ENCODE data around the gene CIROP. TPM values are rescaled to one million over a fixed set of nuclear protein-coding genes. Genes with fewer than 3 reads are reported as not detected.
A peak's percentile ranks its signal among the peaks of the same experiment; 100 is the strongest.

The CIROP gene
- total and polyA plus RNA-seq, 11 donors = not detected

GRCh38 chr14:23117371-23118020, 12.7 kb upstream of the CIROP start:
- no peak for TF ChIP-seq POLR2A (IDR thresholded peaks at IDR 0.05)
- TF ChIP-seq, protein P1, sequence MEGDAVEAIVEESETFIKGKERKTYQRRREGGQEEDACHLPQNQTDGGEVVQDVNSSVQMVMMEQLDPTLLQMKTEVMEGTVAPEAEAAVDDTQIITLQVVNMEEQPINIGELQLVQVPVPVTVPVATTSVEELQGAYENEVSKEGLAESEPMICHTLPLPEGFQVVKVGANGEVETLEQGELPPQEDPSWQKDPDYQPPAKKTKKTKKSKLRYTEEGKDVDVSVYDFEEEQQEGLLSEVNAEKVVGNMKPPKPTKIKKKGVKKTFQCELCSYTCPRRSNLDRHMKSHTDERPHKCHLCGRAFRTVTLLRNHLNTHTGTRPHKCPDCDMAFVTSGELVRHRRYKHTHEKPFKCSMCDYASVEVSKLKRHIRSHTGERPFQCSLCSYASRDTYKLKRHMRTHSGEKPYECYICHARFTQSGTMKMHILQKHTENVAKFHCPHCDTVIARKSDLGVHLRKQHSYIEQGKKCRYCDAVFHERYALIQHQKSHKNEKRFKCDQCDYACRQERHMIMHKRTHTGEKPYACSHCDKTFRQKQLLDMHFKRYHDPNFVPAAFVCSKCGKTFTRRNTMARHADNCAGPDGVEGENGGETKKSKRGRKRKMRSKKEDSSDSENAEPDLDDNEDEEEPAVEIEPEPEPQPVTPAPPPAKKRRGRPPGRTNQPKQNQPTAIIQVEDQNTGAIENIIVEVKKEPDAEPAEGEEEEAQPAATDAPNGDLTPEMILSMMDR (IDR thresholded peaks at IDR 0.05) = no peak
- Histone ChIP-seq H3K27me3 (peaks cover 0 to 5% (median 0%) of the 10 kb centered on the region in 9 donors), H3K36me3 (no peaks in the 10 kb centered on the region), H3K4me1 (peaks cover 0 to 53% (median 5%) of the 10 kb centered on the region in 12 donors), H3K9me3 (no peaks in the 10 kb centered on the region), H3K27ac (peak overlapping the region in 1 of 12 donors; percentile 79), H3K4me3 (peak overlapping the region in 1 of 12 donors; percentile 34)
- WGBS, 4 donors = 86 to 89% (median 88%) methylated on average over 27 to 32 of the region's 32 CpGs
- DNase-seq (no peak), ATAC-seq (no peak)
- intact Hi-C loops (cut with DNase I) = no loop called here

GRCh38 chr14:23115918-23116317, 11.1 kb upstream of the CIROP start:
- no peak for TF ChIP-seq POLR2A (IDR thresholded peaks at IDR 0.05)
- TF ChIP-seq, protein P1 (IDR thresholded peaks at IDR 0.05) = no peak
- no peak for ATAC-seq
- H3K27ac ChIP-seq = no peak overlapping the region
- H3K4me3 ChIP-seq = no peak overlapping the region
- WGBS, 4 donors = 73 to 85% (median 79%) methylated on average over 5 of the region's 5 CpGs
- H3K4me1 ChIP-seq = peaks cover 0 to 42% (median under 1%) of the 10 kb centered on the region in 12 donors
- DNase-seq = no peak
- H3K9me3 ChIP-seq = no peaks in the 10 kb centered on the region
- intact Hi-C loops (cut with DNase I) = no loop called here
- H3K27me3 ChIP-seq = peaks cover 0 to 15% (median 0%) of the 10 kb centered on the region in 9 donors
- no peaks in the 10 kb centered on the region for H3K36me3 ChIP-seq

- peaks cover 0 to 37% (median 0%) of the 10 kb centered on the region in 12 donors for H3K4me1 ChIP-seq
- WGBS, 4 donors = 76 to 89% (median 81%) methylated on average over 9 to 10 of the region's 10 CpGs
- no peak overlapping the region for H3K4me3 ChIP-seq
- TF ChIP-seq POLR2A (IDR thresholded peaks at IDR 0.05) = no peak
- TF ChIP-seq, protein P1 (IDR thresholded peaks at IDR 0.05) = no peak
- H3K9me3 ChIP-seq = no peaks in the 10 kb centered on the region
- intact Hi-C loops (cut with DNase I) = no loop called here
- DNase-seq = no peak
- no peak overlapping the region for H3K27ac ChIP-seq
- no peaks in the 10 kb centered on the region for H3K36me3 ChIP-seq
- H3K27me3 ChIP-seq = peaks cover 0 to 15% (median 0%) of the 10 kb centered on the region in 9 donors
- ATAC-seq = peak in 2 of 4 donors; percentile 8 to 21
Observed at GRCh38 chr14:23115039-23115731, 10.4 kb upstream of the CIROP start.

- ATAC-seq = no peak
- peaks cover 0 to 15% (median 0%) of the 10 kb centered on the region in 9 donors for H3K27me3 ChIP-seq
- H3K4me3 ChIP-seq = no peak overlapping the region
- H3K36me3 ChIP-seq = no peaks in the 10 kb centered on the region
- intact Hi-C loops (cut with DNase I) = loop anchor here in 2 of 10 donors (5.0 kb wide), 1 partner anchor 42 kb away; no protein-coding TSS in a partner anchor
- 54 to 74% (median 62%) methylated on average over 4 of the region's 4 CpGs for WGBS, 4 donors
- H3K27ac ChIP-seq = no peak overlapping the region
- no peak for TF ChIP-seq POLR2A (IDR thresholded peaks at IDR 0.05)
- TF ChIP-seq, protein P1 (IDR thresholded peaks at IDR 0.05) = no peak
- H3K4me1 ChIP-seq = peaks cover 0 to 33% (median 0%) of the 10 kb centered on the region in 12 donors
- H3K9me3 ChIP-seq = no peaks in the 10 kb centered on the region
- DNase-seq = no peak
Observed at GRCh38 chr14:23114669-23115038, 9.9 kb upstream of the CIROP start.

Measured in heart left ventricle (tissue), 16 donors.